Ishikawa (cell line): ENCODE results near the gene ITGA5.

Experiments used
- CEBPB ChIP-seq: IDR thresholded peaks from 2 replicates; pipeline ENCODE4 v1.6.1; 2012
- CREB1 ChIP-seq: IDR thresholded peaks from 2 replicates; pipeline ENCODE4 v1.6.1; 2012; ENCODE audit warnings: low read depth
- EGR1 ChIP-seq: IDR thresholded peaks from 2 replicates; pipeline ENCODE4 v1.6.1; 2012
- EP300 ChIP-seq: IDR thresholded peaks from 2 replicates; pipeline ENCODE4 v1.6.1; 2012; ENCODE audit warnings: borderline replicate concordance
- FOXM1 ChIP-seq: IDR thresholded peaks from 2 replicates; pipeline ENCODE4 v1.6.1; 2012; ENCODE audit warnings: low read depth, borderline replicate concordance
- NFIC ChIP-seq: IDR thresholded peaks from 2 replicates; pipeline ENCODE4 v1.6.1; 2012
- RAD21 ChIP-seq: IDR thresholded peaks from 2 replicates; pipeline ENCODE4 v1.6.1; 2012; ENCODE audit warnings: low read depth
- TAF1 ChIP-seq: IDR thresholded peaks from 2 replicates; pipeline ENCODE4 v1.6.1; 2012; ENCODE audit warnings: low read depth, mild to moderate bottlenecking
- TCF12 ChIP-seq: IDR thresholded peaks from 2 replicates; pipeline ENCODE4 v1.6.1; 2012; ENCODE audit warnings: low read depth
- TEAD4 ChIP-seq: IDR thresholded peaks from 2 replicates; pipeline ENCODE4 v1.6.1; 2012
- YY1 ChIP-seq: IDR thresholded peaks from 2 replicates; pipeline ENCODE4 v1.6.1; 2012; ENCODE audit warnings: low read depth
- ZBTB7A ChIP-seq: IDR thresholded peaks from 2 replicates; pipeline ENCODE4 v1.6.1; 2012; ENCODE audit warnings: low read depth
- TF ChIP-seq, protein P1 (sequence below): IDR thresholded peaks from 2 replicates; pipeline ENCODE4 v1.6.1; 2012
- TF ChIP-seq, protein P2 (sequence below): IDR thresholded peaks from 2 replicates; pipeline ENCODE4 v1.6.1; 2012
- TF ChIP-seq, protein P3 (sequence below): IDR thresholded peaks from 2 replicates; pipeline ENCODE4 v1.6.1; 2012; ENCODE audit warnings: low read depth, mild to moderate bottlenecking

ITGA5 gene

DNA sequence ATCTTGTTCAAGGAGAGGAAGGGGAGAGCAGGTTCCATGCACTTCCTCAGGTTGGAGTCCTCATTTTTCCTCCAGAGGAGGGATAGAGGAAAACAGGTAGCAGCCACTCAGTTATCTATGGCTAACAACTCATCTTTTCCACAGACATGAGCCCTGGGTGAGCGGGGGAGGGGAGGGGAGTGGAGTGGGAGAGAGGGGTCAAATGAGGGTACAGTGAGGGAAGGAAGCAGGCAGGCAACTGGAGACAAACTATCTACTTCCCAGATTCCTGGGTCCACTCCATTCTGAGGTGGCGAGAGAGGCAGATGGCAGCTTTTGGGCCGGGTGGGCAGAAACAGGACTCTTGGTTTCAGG, 32.0 kb downstream of the ITGA5 start:
- TF ChIP-seq, protein P1, sequence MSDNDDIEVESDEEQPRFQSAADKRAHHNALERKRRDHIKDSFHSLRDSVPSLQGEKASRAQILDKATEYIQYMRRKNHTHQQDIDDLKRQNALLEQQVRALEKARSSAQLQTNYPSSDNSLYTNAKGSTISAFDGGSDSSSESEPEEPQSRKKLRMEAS: no peak
- TF ChIP-seq ZBTB7A (no peak), FOXM1 (no peak), TEAD4 (no peak), TCF12 (no peak), RAD21 (no peak), CEBPB (no peak), CREB1 (no peak), YY1 (no peak), NFIC (no peak), TAF1 (no peak), EGR1 (no peak), EP300 (no peak)
- TF ChIP-seq, protein P2, sequence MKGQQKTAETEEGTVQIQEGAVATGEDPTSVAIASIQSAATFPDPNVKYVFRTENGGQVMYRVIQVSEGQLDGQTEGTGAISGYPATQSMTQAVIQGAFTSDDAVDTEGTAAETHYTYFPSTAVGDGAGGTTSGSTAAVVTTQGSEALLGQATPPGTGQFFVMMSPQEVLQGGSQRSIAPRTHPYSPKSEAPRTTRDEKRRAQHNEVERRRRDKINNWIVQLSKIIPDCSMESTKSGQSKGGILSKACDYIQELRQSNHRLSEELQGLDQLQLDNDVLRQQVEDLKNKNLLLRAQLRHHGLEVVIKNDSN: no peak
- TF ChIP-seq, protein P3, sequence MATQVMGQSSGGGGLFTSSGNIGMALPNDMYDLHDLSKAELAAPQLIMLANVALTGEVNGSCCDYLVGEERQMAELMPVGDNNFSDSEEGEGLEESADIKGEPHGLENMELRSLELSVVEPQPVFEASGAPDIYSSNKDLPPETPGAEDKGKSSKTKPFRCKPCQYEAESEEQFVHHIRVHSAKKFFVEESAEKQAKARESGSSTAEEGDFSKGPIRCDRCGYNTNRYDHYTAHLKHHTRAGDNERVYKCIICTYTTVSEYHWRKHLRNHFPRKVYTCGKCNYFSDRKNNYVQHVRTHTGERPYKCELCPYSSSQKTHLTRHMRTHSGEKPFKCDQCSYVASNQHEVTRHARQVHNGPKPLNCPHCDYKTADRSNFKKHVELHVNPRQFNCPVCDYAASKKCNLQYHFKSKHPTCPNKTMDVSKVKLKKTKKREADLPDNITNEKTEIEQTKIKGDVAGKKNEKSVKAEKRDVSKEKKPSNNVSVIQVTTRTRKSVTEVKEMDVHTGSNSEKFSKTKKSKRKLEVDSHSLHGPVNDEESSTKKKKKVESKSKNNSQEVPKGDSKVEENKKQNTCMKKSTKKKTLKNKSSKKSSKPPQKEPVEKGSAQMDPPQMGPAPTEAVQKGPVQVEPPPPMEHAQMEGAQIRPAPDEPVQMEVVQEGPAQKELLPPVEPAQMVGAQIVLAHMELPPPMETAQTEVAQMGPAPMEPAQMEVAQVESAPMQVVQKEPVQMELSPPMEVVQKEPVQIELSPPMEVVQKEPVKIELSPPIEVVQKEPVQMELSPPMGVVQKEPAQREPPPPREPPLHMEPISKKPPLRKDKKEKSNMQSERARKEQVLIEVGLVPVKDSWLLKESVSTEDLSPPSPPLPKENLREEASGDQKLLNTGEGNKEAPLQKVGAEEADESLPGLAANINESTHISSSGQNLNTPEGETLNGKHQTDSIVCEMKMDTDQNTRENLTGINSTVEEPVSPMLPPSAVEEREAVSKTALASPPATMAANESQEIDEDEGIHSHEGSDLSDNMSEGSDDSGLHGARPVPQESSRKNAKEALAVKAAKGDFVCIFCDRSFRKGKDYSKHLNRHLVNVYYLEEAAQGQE: no peak

DNA sequence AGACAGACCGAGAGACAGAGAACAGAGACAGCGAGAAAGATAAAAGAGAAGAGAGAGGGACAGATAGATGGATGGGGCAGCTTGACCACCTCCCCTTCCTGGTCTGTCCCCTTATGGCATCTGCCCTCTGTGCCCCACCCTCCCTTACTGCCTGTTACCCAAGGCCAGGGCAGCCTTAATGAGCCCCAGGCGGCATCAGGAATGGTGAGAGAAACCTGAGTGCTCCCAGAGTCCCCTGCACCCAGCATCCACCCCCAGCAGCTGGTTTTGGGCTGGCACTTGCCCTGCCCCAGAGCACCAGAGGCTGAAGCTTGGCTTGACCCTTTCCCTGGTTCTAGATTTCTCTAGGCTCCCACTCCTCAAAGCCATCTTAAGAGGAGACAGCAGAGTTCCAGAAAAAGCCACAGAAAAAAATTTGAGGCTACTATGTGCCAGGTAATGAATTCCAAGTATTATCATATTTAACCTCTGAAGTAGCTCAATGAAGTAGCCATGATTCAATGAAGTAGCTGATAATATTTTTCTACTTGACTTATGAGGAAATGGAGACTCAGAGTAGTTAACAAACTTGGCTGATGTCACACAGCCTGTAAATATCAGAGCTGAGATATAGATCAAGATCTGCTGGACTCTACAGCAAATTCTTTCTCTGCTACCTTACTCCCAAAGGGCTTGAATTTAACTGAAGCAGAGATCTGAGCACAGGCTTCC, 32.5 kb downstream of the ITGA5 start:
- TF ChIP-seq, protein P2: no peak
- TF ChIP-seq ZBTB7A (no peak), YY1 (no peak)
- TF ChIP-seq, protein P1: no peak

DNA sequence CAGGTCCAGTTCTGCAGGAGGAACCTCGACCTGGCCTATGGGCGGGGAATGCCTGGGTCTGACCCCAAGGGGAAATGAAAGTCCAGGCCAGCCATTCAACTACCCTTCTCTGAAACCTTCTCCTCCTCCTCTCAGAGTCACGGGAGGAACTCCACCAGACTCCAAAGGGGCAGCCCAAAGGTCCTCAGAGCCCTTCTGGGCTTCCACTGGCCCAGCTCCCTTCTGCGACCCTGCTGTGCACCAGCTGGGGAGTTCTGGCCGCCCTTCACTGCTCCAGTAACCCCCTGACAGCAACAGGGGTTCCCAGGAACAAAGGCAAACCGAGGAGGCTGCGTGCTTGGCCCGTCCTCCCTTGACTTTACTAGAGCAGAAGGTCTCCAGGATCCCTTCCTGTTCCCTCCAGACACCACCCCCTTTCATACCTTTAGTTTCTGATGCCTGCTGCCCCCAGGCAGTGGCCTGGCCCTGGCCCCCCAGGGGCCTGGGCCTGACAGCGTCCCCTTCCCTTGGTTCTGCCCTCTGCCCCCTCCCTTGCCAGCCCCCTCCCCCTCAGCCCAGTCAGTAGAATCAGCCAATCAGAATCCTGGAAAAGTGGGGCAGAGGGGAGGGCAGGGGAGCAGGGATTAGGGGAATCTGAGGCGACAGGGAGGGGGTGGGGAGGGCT, 33.7 kb downstream of the ITGA5 start:
- TF ChIP-seq NFIC (no peak), FOXM1 (no peak), TCF12 (no peak), EP300 (no peak), YY1 (no peak), EGR1 (no peak), ZBTB7A (no peak), CEBPB (no peak), TAF1 (no peak), TEAD4 (no peak)
- TF ChIP-seq, protein P2: no peak
- TF ChIP-seq, protein P3: no peak

DNA sequence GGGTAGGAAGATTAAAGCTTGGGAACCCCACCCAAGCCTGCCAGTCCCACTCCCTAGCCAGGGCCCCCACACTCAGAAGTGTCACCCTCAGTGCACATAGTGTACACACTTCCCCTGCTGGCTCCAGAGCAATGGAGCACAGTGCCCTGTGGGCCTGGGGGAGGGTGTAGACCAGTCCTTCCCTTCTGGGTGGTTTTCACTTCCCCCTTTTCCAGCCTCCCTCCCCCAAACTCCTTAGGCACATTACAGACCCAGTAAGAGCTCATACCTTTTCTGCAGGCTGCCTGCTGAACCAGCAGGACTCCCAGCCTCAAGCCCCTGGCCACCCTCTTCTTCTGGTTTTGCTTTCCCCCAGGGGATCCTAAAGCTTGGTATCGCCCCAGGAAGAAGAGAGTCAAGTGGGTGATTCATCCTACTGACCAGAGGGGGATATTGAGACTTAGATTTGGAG, 34.5 kb downstream of the ITGA5 start, which contains the start of gene ZNF385A:
ZNF385A (minus strand) TSS at position 143 of the 451 bp plus-strand sequence. CDS start 219 bp downstream, outside the sequence.
- TF ChIP-seq, protein P1: no peak
- TF ChIP-seq EGR1 (no peak), CEBPB (no peak), CREB1 (no peak), ZBTB7A (no peak), EP300 (no peak), TEAD4 (no peak), YY1 (no peak), NFIC (no peak), TCF12 (no peak), FOXM1 (no peak), TAF1 (no peak), RAD21 (no peak)
- TF ChIP-seq, protein P3: no peak
- TF ChIP-seq, protein P2: no peak
